LoVo (cell line): ENCODE data around the gene LRRC23.
"Not testable (repeated sequence)": the region's sequence is repeated elsewhere in the genome, so short reads cannot be mapped to it uniquely, and the experiment has no call there.

ENCODE experiments used
- DNase-seq: peaks from one replicate; pipeline ENCODE4 v3.0.0-alpha.2; 2016; ENCODE audit warnings: low spot score

The LRRC23 gene

DNA sequence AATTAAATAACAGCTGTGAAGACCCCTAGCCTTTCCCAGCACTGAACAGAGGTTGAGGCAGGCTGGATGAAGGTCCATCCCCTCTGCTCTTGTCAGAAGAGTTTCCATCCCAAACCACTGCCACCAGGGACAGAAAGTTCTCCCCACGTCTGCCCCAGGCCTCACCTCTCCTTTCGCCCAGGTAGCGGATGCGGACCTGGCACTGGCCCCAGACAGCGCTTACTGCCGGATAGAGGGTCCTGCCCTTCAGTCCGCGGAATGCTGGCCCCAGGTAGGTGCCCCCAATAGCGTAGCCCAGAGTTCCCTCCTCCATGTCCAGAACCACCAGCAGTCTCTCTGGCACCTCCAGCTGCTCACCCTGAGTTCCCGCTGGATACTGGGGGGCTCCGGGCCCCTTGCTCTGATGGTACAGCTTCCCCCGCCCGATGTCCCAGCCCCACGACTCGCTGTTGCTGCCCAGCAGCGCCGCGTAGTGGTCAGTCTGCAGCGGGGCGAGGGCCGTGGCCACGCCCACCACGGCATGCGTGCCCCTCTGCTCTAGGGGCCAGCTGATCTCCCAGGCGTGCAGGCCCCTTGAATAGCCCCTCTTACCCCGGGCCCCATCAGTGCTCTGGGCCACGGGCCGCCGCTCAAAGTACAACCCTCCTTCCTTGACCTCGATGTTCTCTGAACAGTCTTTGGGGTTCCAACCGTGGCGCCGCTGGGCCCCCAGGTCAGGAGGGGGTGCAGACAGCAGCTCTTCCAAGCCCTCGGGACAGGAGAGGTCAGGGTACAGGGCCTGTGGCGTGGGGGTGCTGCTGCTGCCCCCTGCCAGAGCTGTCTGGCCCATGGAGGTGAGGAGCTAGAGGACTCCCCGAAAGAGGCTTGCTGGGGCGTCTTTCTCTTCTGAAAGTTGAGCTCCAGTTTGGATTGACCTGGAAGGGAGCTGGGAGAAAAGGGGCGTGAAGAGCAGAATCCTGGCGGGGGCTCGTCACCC, 32.3 kb upstream of the LRRC23 start:
- DNase-seq: peak; percentile 85

GRCh38 chr12:6873094-6874014, 31.3 kb upstream of the LRRC23 start, which contains the start of gene SPSB2:
SPSB2 (minus strand) TSS chr12:6873303; CDS start chr12:6872901, 402 bp downstream.
- DNase-seq: peak; percentile 98

GRCh38 chr12:6874015-6874368, 30.6 kb upstream of the LRRC23 start:
- not testable (repeated sequence) for DNase-seq

DNA sequence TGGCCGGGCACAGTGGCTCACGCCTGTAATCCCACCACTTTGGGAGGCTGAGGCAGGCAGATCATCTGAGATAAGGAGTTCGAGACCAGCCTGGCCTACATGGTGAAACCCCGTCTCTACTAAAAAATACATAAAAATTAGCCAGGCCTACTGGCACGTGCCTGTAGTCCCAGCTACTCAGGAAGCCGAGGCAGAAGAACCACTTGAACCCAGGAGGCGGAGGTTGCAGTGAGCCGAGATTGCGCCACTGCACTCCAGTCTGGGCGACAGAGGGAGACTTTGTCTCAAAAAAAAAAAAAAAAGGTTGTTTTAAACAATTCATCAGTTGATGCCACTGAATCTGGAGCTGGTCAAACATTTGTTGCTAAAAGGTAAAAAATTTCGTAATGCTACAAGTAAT, 24.8 kb upstream of the LRRC23 start:
- not testable (repeated sequence) for DNase-seq

DNA sequence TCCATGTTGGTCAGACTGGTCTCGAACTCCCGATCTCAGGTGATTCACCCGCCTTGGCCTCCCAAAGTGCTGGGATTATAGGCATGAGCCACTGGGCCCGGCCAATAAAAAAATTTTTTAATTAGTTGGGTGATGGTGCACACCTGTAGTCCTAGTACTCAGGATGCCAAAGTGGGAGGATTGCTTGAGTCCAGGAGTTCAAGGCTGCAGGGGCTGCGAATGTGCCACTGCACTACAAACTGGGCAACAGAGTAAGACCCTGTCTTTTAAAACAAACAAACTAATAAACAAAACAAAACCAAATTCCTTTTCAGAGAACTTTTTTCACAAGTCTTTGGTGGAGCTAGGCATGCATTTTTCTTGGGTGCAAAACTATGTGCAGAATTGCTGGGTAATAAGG, 21.4 kb upstream of the LRRC23 start:
- no peak for DNase-seq

DNA sequence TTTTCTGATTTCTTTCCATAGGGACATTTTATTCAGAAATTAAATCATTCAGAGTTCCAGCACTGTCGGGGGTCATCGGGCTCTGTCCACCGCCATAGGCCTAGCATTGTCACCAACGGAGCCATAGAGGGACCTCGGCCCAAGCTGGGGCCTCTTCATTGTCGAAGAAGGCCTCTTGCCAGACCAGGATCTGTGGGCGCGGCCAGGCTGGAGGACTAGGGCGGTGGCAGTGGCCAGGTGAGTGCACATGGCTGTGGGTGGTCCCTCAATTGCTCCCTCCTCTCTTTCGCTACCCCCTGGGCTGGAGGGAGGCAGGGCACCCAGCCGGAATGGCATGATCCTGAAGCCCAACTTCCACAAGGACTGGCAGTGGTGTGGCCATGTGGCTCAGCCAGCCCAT, 20.9 kb upstream of the LRRC23 start:
- DNase-seq: no peak

- no peak for DNase-seq
These were observed 20.1 kb upstream of the LRRC23 start for GRCh38 chr12:6884539-6884938.

DNA sequence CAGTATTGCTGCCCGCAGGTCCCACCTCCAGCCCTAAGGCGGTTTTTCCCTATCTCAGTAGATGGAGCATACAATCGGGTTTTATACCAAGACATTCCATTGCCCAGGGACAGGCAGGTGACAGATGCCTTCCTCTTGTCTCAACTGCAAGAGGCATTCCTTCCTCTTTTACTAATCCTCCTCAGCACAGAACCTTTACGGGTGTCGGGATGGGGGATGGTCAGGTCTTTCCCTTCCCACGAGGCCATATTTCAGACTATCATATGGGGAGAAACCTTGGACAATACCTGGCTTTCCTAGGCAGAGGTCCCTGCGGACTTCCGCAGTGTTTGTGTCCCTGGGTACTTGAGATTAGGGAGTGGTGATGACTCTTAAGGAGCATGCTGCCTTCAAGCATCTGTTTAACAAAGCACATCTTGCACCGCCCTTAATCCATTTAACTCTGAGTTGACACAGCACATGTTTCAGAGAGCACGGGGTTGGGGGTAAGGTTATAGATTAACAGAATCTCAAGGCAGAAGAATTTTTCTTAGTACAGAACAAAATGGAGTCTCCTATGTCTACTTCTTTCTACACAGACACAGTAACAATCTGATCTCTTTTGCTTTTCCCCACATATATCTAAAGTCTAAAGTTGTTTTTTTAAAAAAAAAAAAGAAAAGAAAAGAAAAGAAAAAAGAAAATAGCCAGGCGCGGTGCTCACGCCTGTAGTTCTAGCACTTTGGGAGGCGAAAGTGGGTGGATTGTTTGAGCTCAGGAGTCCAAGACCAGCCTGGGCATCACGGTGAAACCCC, 18.2 kb upstream of the LRRC23 start:
- not testable (repeated sequence) for DNase-seq

DNA sequence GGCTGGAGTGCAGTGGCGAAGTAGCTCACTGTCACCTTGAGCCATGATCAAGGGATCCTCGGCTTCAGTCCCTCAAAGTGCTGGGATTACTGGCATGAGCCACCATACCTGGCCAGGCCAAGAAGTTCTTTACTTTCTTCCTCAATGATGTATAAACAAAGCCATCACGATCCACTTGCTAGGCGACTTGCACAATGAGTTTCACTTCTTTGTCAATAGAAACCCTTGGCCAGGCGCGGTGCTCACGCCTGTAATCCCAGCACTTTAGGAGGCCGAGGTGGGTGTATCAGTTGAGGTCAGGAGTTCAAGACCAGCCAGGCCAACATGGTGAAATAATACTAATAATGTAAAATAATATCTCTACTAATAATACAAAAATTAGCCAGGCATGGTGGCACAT, 17.2 kb upstream of the LRRC23 start:
- no peak for DNase-seq

- DNase-seq: no peak
These were observed 16.3 kb upstream of the LRRC23 start for GRCh38 chr12:6888360-6888759.

DNA sequence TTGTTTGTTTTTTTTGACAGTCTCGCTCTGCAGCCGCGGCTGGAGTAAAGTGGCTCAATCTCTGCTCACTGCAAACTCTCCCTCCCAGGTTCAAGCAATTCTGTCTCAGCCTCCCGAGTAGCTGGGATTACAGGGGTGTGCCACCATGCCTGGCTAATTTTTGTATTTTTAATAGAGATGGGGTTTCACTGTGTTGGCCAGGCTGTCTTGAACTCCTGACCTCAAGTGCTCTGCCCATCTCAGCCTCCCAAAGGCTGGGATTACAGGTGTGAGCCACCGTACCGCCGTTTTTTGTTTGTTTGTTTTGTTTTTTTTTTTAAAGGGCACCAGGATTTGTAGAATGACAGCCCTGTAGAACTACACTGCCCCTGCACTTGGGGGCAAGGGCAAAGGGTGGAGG, 15.8 kb upstream of the LRRC23 start:
- DNase-seq: not testable (repeated sequence)

- not testable (repeated sequence) for DNase-seq
These were observed 14.6 kb upstream of the LRRC23 start for GRCh38 chr12:6889775-6890573.

DNA sequence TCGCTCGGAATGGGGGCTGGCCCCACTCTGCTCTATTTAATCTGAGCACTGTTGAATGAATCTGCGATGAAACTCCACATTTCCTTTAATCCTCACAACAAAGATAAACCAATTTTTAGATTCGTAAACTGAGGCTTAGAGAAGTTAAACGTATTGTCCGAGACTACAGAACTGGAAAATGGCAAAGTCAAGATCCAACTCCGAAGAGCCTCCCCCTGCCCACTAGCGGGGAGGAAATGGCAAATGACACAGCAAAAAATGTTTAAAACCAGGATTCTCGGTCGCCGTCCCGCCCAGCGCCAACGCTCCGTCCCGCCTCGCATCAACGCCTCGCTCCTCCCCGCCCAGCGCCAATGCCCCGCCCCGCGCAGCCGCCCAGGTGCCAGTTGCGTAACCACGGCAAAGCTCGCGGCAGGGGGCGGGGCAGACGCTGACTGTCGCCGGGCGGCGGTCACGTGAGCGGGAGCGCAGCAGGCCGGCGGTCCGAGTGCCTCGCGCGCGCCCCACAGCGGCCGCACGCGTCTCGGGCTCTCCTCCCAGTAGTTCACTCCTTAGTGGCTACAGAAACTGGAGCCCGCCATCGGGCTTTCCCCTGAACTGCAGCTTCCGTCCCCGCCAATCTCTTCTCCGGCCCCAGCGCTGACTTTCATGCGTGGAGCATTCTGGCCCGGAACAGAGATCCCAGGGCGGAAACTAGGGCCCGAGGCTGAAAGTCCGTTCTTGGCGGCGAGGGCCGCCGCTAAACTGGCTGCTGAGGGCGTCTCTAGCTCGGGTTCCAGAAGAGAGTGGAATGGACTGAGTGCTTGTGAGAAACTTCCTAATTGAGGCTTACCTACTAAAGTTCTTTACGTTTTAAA, 13.6 kb upstream of the LRRC23 start:
- peak; percentile 100 for DNase-seq

DNA sequence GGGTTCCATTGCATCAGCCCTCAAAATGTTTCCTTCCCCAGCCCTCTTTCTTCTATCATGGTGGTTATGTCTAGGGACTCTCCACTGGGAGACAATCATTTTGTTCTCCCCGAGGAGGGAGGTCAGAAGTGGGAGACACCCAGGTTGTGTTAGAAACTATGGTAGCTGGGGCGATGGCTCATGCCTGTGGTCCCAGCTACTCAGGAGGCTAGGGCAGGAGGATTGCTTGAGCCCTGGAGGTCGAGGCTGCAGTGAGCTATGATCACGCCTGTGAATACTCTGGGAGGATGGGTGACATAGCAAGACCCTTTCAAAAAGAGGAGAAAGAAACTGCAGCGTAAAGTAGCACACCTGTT, 13.0 kb upstream of the LRRC23 start:
- no peak for DNase-seq

- DNase-seq: not testable (repeated sequence)
These were observed 11.9 kb upstream of the LRRC23 start for GRCh38 chr12:6892683-6893082.

DNA sequence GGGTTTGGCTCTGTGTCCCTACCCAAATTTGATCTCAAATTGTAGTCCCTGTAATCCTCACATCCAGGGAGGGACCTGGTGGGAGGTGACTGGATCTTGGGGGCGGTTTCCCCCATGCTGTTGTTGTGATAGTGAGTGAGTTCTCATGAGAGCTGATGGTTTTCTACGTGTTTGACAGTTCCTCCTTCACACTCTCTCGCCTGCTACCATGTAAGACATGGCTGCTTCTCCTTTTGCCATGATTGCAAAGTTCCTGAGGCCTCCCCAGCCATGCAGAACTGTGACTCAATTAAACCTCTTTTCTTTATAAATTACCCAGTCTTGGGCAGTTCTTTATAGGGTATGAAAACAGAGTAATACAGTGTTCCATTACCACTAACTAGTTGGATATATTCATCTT, 10.3 kb upstream of the LRRC23 start:
- no peak for DNase-seq

GRCh38 chr12:6896846-6897435, 7.7 kb upstream of the LRRC23 start:
- no peak for DNase-seq

- no peak for DNase-seq
These were observed 5.2 kb upstream of the LRRC23 start for GRCh38 chr12:6899427-6899826.

DNA sequence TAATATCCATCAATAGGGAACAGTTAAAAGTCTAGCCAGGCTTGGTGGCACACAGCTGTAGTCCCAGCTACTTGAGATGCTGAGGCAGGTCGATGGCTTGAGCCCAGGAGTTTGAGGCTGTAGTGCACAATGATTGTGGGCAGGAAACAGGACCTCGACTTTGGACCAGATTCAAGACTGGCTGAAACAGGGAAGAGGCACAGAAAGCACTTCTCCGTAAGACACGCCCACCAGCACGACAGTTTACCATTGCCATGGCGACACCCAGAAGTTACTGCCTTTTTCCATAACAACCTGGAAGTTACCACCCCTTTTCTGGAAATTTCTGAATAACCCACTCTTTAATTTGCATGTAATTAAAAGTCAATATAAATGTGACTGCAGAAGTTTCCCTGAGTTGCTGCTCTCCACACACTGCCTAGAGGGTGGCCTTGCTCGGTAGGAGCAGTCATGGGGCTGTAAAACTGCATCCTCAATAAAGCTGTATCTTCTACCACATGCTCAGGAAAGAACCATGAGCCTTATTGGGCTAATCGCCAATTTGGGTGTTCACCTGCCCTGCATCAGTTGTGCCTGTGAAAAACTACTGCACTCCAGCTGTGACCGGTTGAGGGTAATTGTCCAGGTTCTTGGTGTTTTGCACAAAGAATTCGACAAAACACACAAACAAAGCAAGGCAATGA, 4.6 kb upstream of the LRRC23 start:
- peak; percentile 34 for DNase-seq
